ENCODE results near the gene OLA1. TPM values are rescaled to one million over a fixed set of nuclear protein-coding genes. Genes with fewer than 3 reads are reported as not detected.

OLA1 gene
- total and polyA plus RNA-seq, 2 donors (not counting 1 experiment from before 2014, with no cell fraction given), result 13.9 to 47.7 TPM

DNA sequence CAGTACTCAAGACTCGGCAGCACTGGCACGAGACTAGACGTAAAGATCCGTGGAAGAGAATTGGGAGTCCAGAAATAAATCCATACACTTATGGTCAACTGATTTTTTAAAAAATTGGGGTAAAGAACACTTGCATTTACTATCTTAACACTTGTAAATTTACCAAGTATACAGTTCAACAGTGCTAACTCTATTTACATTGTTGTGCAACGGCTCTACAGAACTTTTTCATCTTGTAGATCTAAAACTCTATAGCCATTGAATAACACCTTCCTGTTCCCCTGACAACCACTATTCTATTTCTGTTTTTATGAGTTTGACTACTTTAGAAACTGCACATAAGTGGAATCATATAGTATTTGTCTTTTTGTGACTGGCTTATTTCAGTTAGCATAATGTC is 153.8 kb downstream of the OLA1 start:
- POLR2A ChIA-PET, result no interaction called here
- CTCF ChIA-PET, result no interaction called here
- intact Hi-C loops (cut with micrococcal nuclease), result no loop called here
- no peak overlapping the region for H3K4me3 Mint-ChIP-seq
- WGBS (ENCODE audit: insufficient coverage), result no CpG with 5 or more reads among the region's 5 CpGs
- ATAC-seq (ENCODE audit: low read depth) (no peak), DNase-seq (no peak)
- Histone ChIP-seq H3K36me3 (replicated peaks in 1 of 2; ENCODE audit: control extremely low read depth in 1 of 2, control insufficient read depth in 1 of 2, extremely low read depth in 1 of 2, insufficient read depth in 2 of 2, low read length in 1 of 2) (peaks cover 0 to 2% of the 10 kb centered on the region in 2 experiments), H3K27me3 (replicated peaks in 1 of 4; ENCODE audit: control extremely low read depth in 1 of 4, control insufficient read depth in 3 of 4, insufficient read depth in 4 of 4, low read length in 3 of 4) (no peaks in the 10 kb centered on the region), H3K4me1 (ENCODE audit: control insufficient read depth in 2 of 2, insufficient read depth in 2 of 2, low read length in 2 of 2) (no peaks in the 10 kb centered on the region), H3K9ac (ENCODE audit: low read length) (no peak overlapping the region), H2AFZ (ENCODE audit: insufficient read depth, low read depth, low read length, poor library complexity, severe bottlenecking) (no peak overlapping the region), H3K4me2 (replicated peaks; ENCODE audit: low read depth, low read length, poor library complexity, severe bottlenecking) (no peak overlapping the region), H3K27ac (ENCODE audit: low read length in 2 of 2) (no peak overlapping the region), H4K20me1 (ENCODE audit: control insufficient read depth, insufficient read depth, low read length, poor library complexity, severe bottlenecking) (no peaks in the 10 kb centered on the region), H3K4me3 (ENCODE audit: control extremely low read depth in 1 of 5, extremely low read depth in 1 of 5, insufficient read depth in 1 of 5, low read depth in 2 of 5, low read length in 4 of 5) (no peak overlapping the region), H3K79me2 (ENCODE audit: control insufficient read depth, insufficient read depth, low read length) (no peaks in the 10 kb centered on the region), H3K9me3 (ENCODE audit: control extremely low read depth in 1 of 3, control insufficient read depth in 2 of 3, insufficient read depth in 1 of 3, low read length in 2 of 3) (no peaks in the 10 kb centered on the region)
- no peak overlapping the region for H3K27ac Mint-ChIP-seq
- no peak for TF ChIP-seq EZH2 (IDR thresholded peaks at IDR 0.05; ENCODE audit: borderline replicate concordance, insufficient read depth, low read depth, low read length, poor library complexity, severe bottlenecking)
- TF ChIP-seq, protein P1, sequence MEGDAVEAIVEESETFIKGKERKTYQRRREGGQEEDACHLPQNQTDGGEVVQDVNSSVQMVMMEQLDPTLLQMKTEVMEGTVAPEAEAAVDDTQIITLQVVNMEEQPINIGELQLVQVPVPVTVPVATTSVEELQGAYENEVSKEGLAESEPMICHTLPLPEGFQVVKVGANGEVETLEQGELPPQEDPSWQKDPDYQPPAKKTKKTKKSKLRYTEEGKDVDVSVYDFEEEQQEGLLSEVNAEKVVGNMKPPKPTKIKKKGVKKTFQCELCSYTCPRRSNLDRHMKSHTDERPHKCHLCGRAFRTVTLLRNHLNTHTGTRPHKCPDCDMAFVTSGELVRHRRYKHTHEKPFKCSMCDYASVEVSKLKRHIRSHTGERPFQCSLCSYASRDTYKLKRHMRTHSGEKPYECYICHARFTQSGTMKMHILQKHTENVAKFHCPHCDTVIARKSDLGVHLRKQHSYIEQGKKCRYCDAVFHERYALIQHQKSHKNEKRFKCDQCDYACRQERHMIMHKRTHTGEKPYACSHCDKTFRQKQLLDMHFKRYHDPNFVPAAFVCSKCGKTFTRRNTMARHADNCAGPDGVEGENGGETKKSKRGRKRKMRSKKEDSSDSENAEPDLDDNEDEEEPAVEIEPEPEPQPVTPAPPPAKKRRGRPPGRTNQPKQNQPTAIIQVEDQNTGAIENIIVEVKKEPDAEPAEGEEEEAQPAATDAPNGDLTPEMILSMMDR (IDR thresholded peaks at IDR 0.05), result no peak
- H3K27me3 Mint-ChIP-seq, result no peaks in the 10 kb centered on the region
- H3K9me3 Mint-ChIP-seq (ENCODE audit: insufficient read depth), result peaks cover 2% of the 10 kb centered on the region
- no peaks in the 10 kb centered on the region for H3K4me1 Mint-ChIP-seq

DNA sequence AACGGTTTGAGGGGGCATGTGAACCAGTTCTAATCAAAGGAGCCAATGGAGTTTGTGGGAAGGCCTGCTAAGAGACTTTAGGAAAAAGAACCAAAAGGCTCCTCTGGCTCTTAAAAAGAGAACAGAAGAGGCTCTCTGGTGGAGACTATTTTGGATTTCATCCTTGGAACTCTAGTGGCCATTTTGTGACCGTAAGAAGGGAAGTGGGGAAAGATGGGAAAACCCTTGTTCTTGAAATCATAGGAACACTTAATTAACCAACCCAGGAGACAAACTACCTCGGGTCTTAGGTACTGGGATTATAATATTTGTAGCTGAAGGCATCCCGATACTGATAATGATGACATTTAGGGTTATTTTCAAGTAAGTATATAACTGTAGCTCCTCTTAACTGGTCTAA is 157.9 kb downstream of the OLA1 start:
- POLR2A ChIA-PET, result no interaction called here
- Mint-ChIP-seq H3K4me1 (no peaks in the 10 kb centered on the region), H3K9me3 (ENCODE audit: insufficient read depth) (peaks cover 2% of the 10 kb centered on the region), H3K27ac (no peak overlapping the region), H3K4me3 (no peak overlapping the region), H3K27me3 (no peaks in the 10 kb centered on the region)
- ATAC-seq (ENCODE audit: low read depth), result no peak
- Histone ChIP-seq H3K9me3 (ENCODE audit: control extremely low read depth in 1 of 3, control insufficient read depth in 2 of 3, insufficient read depth in 1 of 3, low read length in 2 of 3) (no peaks in the 10 kb centered on the region), H3K27ac (ENCODE audit: low read length in 2 of 2) (no peak overlapping the region), H2AFZ (ENCODE audit: insufficient read depth, low read depth, low read length, poor library complexity, severe bottlenecking) (no peak overlapping the region), H3K27me3 (replicated peaks in 1 of 4; ENCODE audit: control extremely low read depth in 1 of 4, control insufficient read depth in 3 of 4, insufficient read depth in 4 of 4, low read length in 3 of 4) (no peaks in the 10 kb centered on the region), H3K4me1 (ENCODE audit: control insufficient read depth in 2 of 2, insufficient read depth in 2 of 2, low read length in 2 of 2) (no peaks in the 10 kb centered on the region), H3K9ac (ENCODE audit: low read length) (no peak overlapping the region), H3K4me3 (ENCODE audit: control extremely low read depth in 1 of 5, extremely low read depth in 1 of 5, insufficient read depth in 1 of 5, low read depth in 2 of 5, low read length in 4 of 5) (no peak overlapping the region), H3K4me2 (replicated peaks; ENCODE audit: low read depth, low read length, poor library complexity, severe bottlenecking) (no peak overlapping the region), H4K20me1 (ENCODE audit: control insufficient read depth, insufficient read depth, low read length, poor library complexity, severe bottlenecking) (no peaks in the 10 kb centered on the region), H3K36me3 (replicated peaks in 1 of 2; ENCODE audit: control extremely low read depth in 1 of 2, control insufficient read depth in 1 of 2, extremely low read depth in 1 of 2, insufficient read depth in 2 of 2, low read length in 1 of 2) (peaks cover 0 to 2% of the 10 kb centered on the region in 2 experiments), H3K79me2 (ENCODE audit: control insufficient read depth, insufficient read depth, low read length) (no peaks in the 10 kb centered on the region)
- 100% methylated on average over 1 of the region's 4 CpGs for WGBS (ENCODE audit: insufficient coverage)
- CTCF ChIA-PET, result interaction anchor here (1.3 kb wide), 1 partner anchor 12 kb away, joined by 4 read pairs; no protein-coding TSS in a partner anchor
- DNase-seq, result no peak
- intact Hi-C loops (cut with micrococcal nuclease), result no loop called here
- TF ChIP-seq EZH2 (IDR thresholded peaks at IDR 0.05; ENCODE audit: borderline replicate concordance, insufficient read depth, low read depth, low read length, poor library complexity, severe bottlenecking), result no peak
- TF ChIP-seq, protein P1 (IDR thresholded peaks at IDR 0.05), result no peak

All from B cell (primary cell).